ENCODE data around the gene TREH. TPM values are rescaled to one million over a fixed set of nuclear protein-coding genes. Genes with fewer than 3 reads are reported as not detected.

The TREH gene
- total RNA-seq, 1 donor from 2014 or later = not detected

GRCh38 chr11:118691926-118692830 is 12.7 kb upstream of the TREH start:
- Mint-ChIP-seq H3K4me3 (ENCODE audit: unreplicated experiment) (no peak overlapping the region), H3K27me3 (ENCODE audit: unreplicated experiment) (peaks cover 15% of the 10 kb centered on the region), H3K27ac (ENCODE audit: unreplicated experiment) (no peak overlapping the region), H3K9me3 (ENCODE audit: unreplicated experiment) (peaks cover 12% of the 10 kb centered on the region), H3K4me1 (ENCODE audit: low read depth, unreplicated experiment) (peaks cover 3% of the 10 kb centered on the region), H3K36me3 (ENCODE audit: unreplicated experiment) (no peaks in the 10 kb centered on the region)
- no peak for DNase-seq
- TF ChIP-seq, protein P1, sequence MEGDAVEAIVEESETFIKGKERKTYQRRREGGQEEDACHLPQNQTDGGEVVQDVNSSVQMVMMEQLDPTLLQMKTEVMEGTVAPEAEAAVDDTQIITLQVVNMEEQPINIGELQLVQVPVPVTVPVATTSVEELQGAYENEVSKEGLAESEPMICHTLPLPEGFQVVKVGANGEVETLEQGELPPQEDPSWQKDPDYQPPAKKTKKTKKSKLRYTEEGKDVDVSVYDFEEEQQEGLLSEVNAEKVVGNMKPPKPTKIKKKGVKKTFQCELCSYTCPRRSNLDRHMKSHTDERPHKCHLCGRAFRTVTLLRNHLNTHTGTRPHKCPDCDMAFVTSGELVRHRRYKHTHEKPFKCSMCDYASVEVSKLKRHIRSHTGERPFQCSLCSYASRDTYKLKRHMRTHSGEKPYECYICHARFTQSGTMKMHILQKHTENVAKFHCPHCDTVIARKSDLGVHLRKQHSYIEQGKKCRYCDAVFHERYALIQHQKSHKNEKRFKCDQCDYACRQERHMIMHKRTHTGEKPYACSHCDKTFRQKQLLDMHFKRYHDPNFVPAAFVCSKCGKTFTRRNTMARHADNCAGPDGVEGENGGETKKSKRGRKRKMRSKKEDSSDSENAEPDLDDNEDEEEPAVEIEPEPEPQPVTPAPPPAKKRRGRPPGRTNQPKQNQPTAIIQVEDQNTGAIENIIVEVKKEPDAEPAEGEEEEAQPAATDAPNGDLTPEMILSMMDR (IDR thresholded peaks at IDR 0.05; ENCODE audit: partially characterized antibody, unreplicated experiment) = no peak

DNA sequence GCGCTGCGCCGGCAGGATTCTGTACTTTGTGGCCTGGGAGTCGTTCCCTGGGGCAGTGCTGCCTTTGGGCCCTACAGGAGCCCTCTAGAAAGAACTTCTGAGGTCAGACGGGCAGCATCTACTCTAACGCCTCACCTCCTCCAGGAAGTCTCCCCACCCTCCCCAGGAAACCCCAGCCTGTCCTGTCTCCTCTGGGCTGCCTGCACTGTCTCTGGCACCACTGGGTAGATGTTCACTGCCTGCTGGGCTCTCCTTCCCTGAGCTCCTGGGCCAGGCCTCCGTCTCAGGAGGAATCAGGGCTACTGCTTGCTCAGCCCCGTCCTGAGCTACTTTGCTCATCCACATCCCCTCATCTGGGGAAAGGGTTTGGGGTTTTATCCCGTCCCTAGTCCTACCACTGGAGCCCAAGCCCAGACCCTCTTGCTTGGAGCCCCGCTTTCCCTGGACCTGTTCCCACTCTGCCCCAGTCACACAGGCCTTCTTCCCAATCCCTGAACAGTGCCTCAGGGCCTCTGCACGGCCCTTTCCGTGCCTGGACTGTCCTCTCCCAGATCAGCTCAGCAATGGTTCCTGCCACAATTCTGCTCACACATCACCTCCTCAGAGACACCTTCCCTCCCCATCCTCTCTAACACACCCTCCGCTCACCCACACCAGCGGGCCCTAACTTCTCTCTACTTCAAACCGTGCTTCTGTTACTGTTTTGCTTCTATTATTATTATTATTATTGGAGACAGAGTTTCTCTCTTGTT is 11.3 kb upstream of the TREH start:
- peaks cover 17% of the 10 kb centered on the region for H3K27me3 Mint-ChIP-seq (ENCODE audit: unreplicated experiment)
- H3K36me3 Mint-ChIP-seq (ENCODE audit: unreplicated experiment) = no peaks in the 10 kb centered on the region
- H3K4me1 Mint-ChIP-seq (ENCODE audit: low read depth, unreplicated experiment) = peaks cover 3% of the 10 kb centered on the region
- no peak for DNase-seq
- TF ChIP-seq, protein P1 (IDR thresholded peaks at IDR 0.05; ENCODE audit: partially characterized antibody, unreplicated experiment) = no peak
- H3K4me3 Mint-ChIP-seq (ENCODE audit: unreplicated experiment) = no peak overlapping the region
- H3K27ac Mint-ChIP-seq (ENCODE audit: unreplicated experiment) = peak overlapping the region; percentile 62
- H3K9me3 Mint-ChIP-seq (ENCODE audit: unreplicated experiment) = peaks cover 11% of the 10 kb centered on the region

- peak; percentile 96 for DNase-seq
- peaks cover 17% of the 10 kb centered on the region for H3K27me3 Mint-ChIP-seq (ENCODE audit: unreplicated experiment)
- TF ChIP-seq, protein P1 (IDR thresholded peaks at IDR 0.05; ENCODE audit: partially characterized antibody, unreplicated experiment) = peak; percentile 85
- peaks cover 11% of the 10 kb centered on the region for H3K9me3 Mint-ChIP-seq (ENCODE audit: unreplicated experiment)
- peaks cover 3% of the 10 kb centered on the region for H3K4me1 Mint-ChIP-seq (ENCODE audit: low read depth, unreplicated experiment)
- H3K36me3 Mint-ChIP-seq (ENCODE audit: unreplicated experiment) = no peaks in the 10 kb centered on the region
- peak overlapping the region; percentile 92 for H3K27ac Mint-ChIP-seq (ENCODE audit: unreplicated experiment)
- peak overlapping the region; percentile 83 for H3K4me3 Mint-ChIP-seq (ENCODE audit: unreplicated experiment)
These were observed 10.6 kb upstream of the TREH start for GRCh38 chr11:118689852-118690552.

DNA sequence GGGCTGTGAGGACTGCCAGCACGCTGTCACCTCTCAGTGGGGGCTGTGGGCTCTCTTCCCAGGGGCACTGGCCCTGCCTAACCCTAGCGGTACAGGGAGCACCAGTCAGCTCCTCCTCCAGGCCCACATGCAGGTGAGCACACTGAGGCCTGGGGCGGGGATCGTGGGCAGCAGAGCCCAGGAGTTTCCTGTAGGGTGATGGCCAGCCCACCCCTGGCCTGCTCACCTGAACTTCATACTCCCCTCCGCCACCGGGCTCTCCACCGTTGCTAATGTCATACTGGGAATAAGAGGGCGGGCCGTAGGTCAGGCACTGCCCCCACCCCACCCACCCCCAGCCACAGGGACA is 10.0 kb upstream of the TREH start:
- H3K27ac Mint-ChIP-seq (ENCODE audit: unreplicated experiment) = no peak overlapping the region

More for the DNA sequence above, 10.0 kb upstream of the TREH start:
- peaks cover 17% of the 10 kb centered on the region for H3K27me3 Mint-ChIP-seq (ENCODE audit: unreplicated experiment)
- H3K4me1 Mint-ChIP-seq (ENCODE audit: low read depth, unreplicated experiment) = peaks cover 3% of the 10 kb centered on the region
- DNase-seq = no peak
- TF ChIP-seq, protein P1 (IDR thresholded peaks at IDR 0.05; ENCODE audit: partially characterized antibody, unreplicated experiment) = no peak
- H3K9me3 Mint-ChIP-seq (ENCODE audit: unreplicated experiment) = peaks cover 10% of the 10 kb centered on the region
- no peaks in the 10 kb centered on the region for H3K36me3 Mint-ChIP-seq (ENCODE audit: unreplicated experiment)
- no peak overlapping the region for H3K4me3 Mint-ChIP-seq (ENCODE audit: unreplicated experiment)

All from glutamatergic neuron (in vitro differentiated cells).